ENCODE results near the gene VSTM4. TPM values are rescaled to one million over a fixed set of nuclear protein-coding genes. Genes with fewer than 3 reads are reported as not detected.

Gene VSTM4
- total RNA-seq, 1 experiment from 2014 or later = 0.13 TPM

DNA sequence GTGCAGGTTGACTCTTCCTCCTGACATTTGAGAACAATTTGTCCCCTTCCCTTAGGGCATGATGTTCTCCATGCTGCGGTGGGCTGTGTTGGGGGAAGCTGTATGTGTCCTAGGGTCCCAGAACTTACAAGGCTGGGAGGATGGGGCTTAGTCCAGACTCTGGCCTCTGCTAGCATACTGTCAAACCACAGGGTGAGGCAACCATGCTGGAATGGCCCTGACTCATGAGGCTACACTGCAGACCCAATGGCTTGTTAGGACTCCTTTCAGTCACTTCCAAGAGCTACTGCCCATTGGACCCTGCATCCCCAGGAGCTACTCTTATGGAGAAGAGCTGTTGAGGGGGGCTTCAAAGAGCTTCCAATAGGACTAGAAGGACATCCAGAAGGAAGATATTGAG, 38.6 kb upstream of the VSTM4 start:
- in situ Hi-C loops (cut with HindIII; ENCODE audit: low pct_unique_long_range_greater_than_20kb, low sequenced_read_pairs) = no loop called here

DNA sequence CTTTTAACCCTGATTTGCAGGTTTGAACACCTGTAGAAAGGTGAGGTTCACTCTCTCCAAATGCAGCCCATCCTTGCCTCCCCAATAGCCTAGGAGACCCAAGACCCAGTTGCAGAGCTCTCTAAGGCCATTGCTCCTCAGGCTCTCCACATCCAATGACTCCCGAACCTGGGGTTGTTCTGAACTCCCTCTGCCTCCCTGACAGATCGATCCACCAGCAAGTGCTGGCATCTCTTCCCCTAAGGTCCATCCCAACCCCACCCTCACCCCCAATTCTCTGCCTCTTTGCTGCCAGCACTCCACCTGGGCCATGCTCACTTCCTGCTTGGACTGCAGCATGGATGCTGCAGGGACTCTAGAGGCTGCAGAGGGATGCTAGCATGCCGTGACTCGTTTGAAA, 37.8 kb upstream of the VSTM4 start:
- POLR2A ChIA-PET = no interaction called here
- DNase-seq (ENCODE audit: low read depth, low spot score) (no peak), ATAC-seq (no peak)
- H3K9me3 ChIP-seq (ENCODE audit: control insufficient read depth, insufficient read depth, low read depth, low read length) = no peaks in the 10 kb centered on the region
- H3K4me3 ChIP-seq (ENCODE audit: low read depth in 2 of 2, low read length in 2 of 2) = no peak overlapping the region
- H3K4me1 ChIP-seq (ENCODE audit: control insufficient read depth, insufficient read depth, low read length) = no peaks in the 10 kb centered on the region
- CTCF ChIA-PET = no interaction called here
- intact Hi-C loops (cut with micrococcal nuclease; ENCODE audit: unreplicated experiment) = no loop called here
- peaks cover 21% of the 10 kb centered on the region for H3K27me3 ChIP-seq (ENCODE audit: control insufficient read depth, insufficient read depth, low read length)
- BruUV-seq (replicated peaks) = no TSS peak
- in situ Hi-C loops (cut with HindIII; ENCODE audit: low pct_unique_long_range_greater_than_20kb, low sequenced_read_pairs) = no loop called here
- no peak overlapping the region for H3K27ac ChIP-seq (ENCODE audit: low read length)
- no peaks in the 10 kb centered on the region for H3K36me3 ChIP-seq (ENCODE audit: control insufficient read depth, insufficient read depth, low read length)
- TF ChIP-seq POLR2AphosphoS5 (IDR thresholded peaks at IDR 0.05; ENCODE audit: low read depth, low read length) (no peak), TCF7L2 (IDR thresholded peaks at IDR 0.05; ENCODE audit: low read depth, low read length) (no peak), SIN3A (IDR thresholded peaks at IDR 0.05; ENCODE audit: borderline replicate concordance, insufficient read depth, low read depth, low read length) (no peak)
- TF ChIP-seq, protein P1, sequence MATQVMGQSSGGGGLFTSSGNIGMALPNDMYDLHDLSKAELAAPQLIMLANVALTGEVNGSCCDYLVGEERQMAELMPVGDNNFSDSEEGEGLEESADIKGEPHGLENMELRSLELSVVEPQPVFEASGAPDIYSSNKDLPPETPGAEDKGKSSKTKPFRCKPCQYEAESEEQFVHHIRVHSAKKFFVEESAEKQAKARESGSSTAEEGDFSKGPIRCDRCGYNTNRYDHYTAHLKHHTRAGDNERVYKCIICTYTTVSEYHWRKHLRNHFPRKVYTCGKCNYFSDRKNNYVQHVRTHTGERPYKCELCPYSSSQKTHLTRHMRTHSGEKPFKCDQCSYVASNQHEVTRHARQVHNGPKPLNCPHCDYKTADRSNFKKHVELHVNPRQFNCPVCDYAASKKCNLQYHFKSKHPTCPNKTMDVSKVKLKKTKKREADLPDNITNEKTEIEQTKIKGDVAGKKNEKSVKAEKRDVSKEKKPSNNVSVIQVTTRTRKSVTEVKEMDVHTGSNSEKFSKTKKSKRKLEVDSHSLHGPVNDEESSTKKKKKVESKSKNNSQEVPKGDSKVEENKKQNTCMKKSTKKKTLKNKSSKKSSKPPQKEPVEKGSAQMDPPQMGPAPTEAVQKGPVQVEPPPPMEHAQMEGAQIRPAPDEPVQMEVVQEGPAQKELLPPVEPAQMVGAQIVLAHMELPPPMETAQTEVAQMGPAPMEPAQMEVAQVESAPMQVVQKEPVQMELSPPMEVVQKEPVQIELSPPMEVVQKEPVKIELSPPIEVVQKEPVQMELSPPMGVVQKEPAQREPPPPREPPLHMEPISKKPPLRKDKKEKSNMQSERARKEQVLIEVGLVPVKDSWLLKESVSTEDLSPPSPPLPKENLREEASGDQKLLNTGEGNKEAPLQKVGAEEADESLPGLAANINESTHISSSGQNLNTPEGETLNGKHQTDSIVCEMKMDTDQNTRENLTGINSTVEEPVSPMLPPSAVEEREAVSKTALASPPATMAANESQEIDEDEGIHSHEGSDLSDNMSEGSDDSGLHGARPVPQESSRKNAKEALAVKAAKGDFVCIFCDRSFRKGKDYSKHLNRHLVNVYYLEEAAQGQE (IDR thresholded peaks at IDR 0.05; ENCODE audit: insufficient read depth in 1 of 2, low read depth in 2 of 2, low read length in 1 of 2) = no peak
- TF ChIP-seq, protein P2, sequence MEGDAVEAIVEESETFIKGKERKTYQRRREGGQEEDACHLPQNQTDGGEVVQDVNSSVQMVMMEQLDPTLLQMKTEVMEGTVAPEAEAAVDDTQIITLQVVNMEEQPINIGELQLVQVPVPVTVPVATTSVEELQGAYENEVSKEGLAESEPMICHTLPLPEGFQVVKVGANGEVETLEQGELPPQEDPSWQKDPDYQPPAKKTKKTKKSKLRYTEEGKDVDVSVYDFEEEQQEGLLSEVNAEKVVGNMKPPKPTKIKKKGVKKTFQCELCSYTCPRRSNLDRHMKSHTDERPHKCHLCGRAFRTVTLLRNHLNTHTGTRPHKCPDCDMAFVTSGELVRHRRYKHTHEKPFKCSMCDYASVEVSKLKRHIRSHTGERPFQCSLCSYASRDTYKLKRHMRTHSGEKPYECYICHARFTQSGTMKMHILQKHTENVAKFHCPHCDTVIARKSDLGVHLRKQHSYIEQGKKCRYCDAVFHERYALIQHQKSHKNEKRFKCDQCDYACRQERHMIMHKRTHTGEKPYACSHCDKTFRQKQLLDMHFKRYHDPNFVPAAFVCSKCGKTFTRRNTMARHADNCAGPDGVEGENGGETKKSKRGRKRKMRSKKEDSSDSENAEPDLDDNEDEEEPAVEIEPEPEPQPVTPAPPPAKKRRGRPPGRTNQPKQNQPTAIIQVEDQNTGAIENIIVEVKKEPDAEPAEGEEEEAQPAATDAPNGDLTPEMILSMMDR (IDR thresholded peaks at IDR 0.05) = no peak

More for the DNA sequence above, 38.6 kb upstream of the VSTM4 start:
- no peak overlapping the region for H3K27ac ChIP-seq (ENCODE audit: low read length)
- H3K27me3 ChIP-seq (ENCODE audit: control insufficient read depth, insufficient read depth, low read length) = peaks cover 22% of the 10 kb centered on the region
- no peaks in the 10 kb centered on the region for H3K36me3 ChIP-seq (ENCODE audit: control insufficient read depth, insufficient read depth, low read length)
- TF ChIP-seq, protein P2 (IDR thresholded peaks at IDR 0.05) = no peak
- TF ChIP-seq, protein P1 (IDR thresholded peaks at IDR 0.05; ENCODE audit: insufficient read depth in 1 of 2, low read depth in 2 of 2, low read length in 1 of 2) = no peak
- no peak for TF ChIP-seq SIN3A (IDR thresholded peaks at IDR 0.05; ENCODE audit: borderline replicate concordance, insufficient read depth, low read depth, low read length)
- no TSS peak for BruUV-seq (replicated peaks)
- DNase-seq (ENCODE audit: low read depth, low spot score) (no peak), ATAC-seq (no peak)
- intact Hi-C loops (cut with micrococcal nuclease; ENCODE audit: unreplicated experiment) = no loop called here
- ChIA-PET POLR2A (no interaction called here), CTCF (no interaction called here)
- no peaks in the 10 kb centered on the region for H3K4me1 ChIP-seq (ENCODE audit: control insufficient read depth, insufficient read depth, low read length)
- H3K9me3 ChIP-seq (ENCODE audit: control insufficient read depth, insufficient read depth, low read depth, low read length) = no peaks in the 10 kb centered on the region
- no peak overlapping the region for H3K4me3 ChIP-seq (ENCODE audit: low read depth in 2 of 2, low read length in 2 of 2)
